Measurements from ENCODE around the gene SLC10A1. TPM values are rescaled to one million over a fixed set of nuclear protein-coding genes. Genes with fewer than 3 reads are reported as not detected.

Gene SLC10A1
- total and polyA plus RNA-seq, 3 donors from 2014 or later = 0.30 TPM; not detected in 2

- intact Hi-C loops (cut with DNase I; ENCODE audit: low total_unique reads) = no loop called here
- Histone ChIP-seq H3K9me3 (no peaks in the 10 kb centered on the region), H3K27ac (no peak overlapping the region), H3K4me3 (no peak overlapping the region), H3K27me3 (no peaks in the 10 kb centered on the region), H3K36me3 (ENCODE audit: low read depth, missing control alignments) (no peaks in the 10 kb centered on the region), H3K4me1 (no peaks in the 10 kb centered on the region)
- TF ChIP-seq CTCF (IDR thresholded peaks at IDR 0.05) = no peak
- no peak for TF ChIP-seq POLR2A (IDR thresholded peaks at IDR 0.05)
- 79 to 86% methylated on average over 1 of the region's 1 CpG for WGBS, 2 donors
- DNase-seq = no peak
Measured at GRCh38 chr14:69807192-69807591, 10.2 kb upstream of the SLC10A1 start.

- Histone ChIP-seq H3K4me3 (no peak overlapping the region), H3K36me3 (ENCODE audit: low read depth, missing control alignments) (no peaks in the 10 kb centered on the region), H3K27ac (no peak overlapping the region), H3K4me1 (no peaks in the 10 kb centered on the region), H3K9me3 (no peaks in the 10 kb centered on the region), H3K27me3 (no peaks in the 10 kb centered on the region)
- 94 to 98% methylated on average over 2 of the region's 2 CpGs for WGBS, 2 donors
- DNase-seq = no peak
- intact Hi-C loops (cut with DNase I; ENCODE audit: low total_unique reads) = no loop called here
- TF ChIP-seq CTCF (IDR thresholded peaks at IDR 0.05) (no peak), POLR2A (IDR thresholded peaks at IDR 0.05) (no peak)
Measured at GRCh38 chr14:69804902-69805301, 7.9 kb upstream of the SLC10A1 start.

GRCh38 chr14:69803753-69804152, 6.7 kb upstream of the SLC10A1 start:
- Histone ChIP-seq H3K36me3 (ENCODE audit: low read depth, missing control alignments) (no peaks in the 10 kb centered on the region), H3K4me3 (no peak overlapping the region), H3K27me3 (no peaks in the 10 kb centered on the region), H3K4me1 (no peaks in the 10 kb centered on the region), H3K9me3 (no peaks in the 10 kb centered on the region), H3K27ac (no peak overlapping the region)
- TF ChIP-seq POLR2A (IDR thresholded peaks at IDR 0.05) (no peak), CTCF (IDR thresholded peaks at IDR 0.05) (peak in 1 of 3 experiments; percentile 20)
- intact Hi-C loops (cut with DNase I; ENCODE audit: low total_unique reads) = no loop called here
- no peak for DNase-seq

DNA sequence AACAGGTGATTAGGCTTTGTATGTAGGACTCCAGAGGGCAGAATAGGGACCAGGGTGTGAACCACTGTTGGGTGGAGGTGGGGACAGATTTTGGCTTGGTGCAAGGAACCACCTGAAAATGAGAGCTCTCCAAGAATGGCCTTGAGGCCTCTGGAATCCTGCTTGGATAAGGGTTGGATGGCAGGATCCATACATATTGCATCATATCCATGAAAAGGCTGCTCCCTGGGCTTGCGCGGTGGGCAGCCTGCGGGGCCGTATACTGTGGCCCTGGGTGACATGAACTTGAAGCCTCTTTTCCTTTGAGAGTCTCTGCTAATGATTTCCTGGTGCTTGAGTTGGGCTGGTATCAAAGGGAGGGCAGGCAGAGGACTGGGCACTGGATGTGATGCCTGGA, 1.3 kb upstream of the SLC10A1 start:
- no peak overlapping the region for H3K4me3 ChIP-seq
- H3K9me3 ChIP-seq = no peaks in the 10 kb centered on the region
- H3K36me3 ChIP-seq (ENCODE audit: low read depth, missing control alignments) = no peaks in the 10 kb centered on the region
- intact Hi-C loops (cut with DNase I; ENCODE audit: low total_unique reads) = no loop called here
- H3K27me3 ChIP-seq = no peaks in the 10 kb centered on the region
- H3K4me1 ChIP-seq = peaks cover 6% of the 10 kb centered on the region
- WGBS, 2 donors = 97 to 100% methylated on average over 2 to 4 of the region's 4 CpGs
- TF ChIP-seq CTCF (IDR thresholded peaks at IDR 0.05) (no peak), POLR2A (IDR thresholded peaks at IDR 0.05) (no peak)
- no peak for DNase-seq
- H3K27ac ChIP-seq = no peak overlapping the region

DNA sequence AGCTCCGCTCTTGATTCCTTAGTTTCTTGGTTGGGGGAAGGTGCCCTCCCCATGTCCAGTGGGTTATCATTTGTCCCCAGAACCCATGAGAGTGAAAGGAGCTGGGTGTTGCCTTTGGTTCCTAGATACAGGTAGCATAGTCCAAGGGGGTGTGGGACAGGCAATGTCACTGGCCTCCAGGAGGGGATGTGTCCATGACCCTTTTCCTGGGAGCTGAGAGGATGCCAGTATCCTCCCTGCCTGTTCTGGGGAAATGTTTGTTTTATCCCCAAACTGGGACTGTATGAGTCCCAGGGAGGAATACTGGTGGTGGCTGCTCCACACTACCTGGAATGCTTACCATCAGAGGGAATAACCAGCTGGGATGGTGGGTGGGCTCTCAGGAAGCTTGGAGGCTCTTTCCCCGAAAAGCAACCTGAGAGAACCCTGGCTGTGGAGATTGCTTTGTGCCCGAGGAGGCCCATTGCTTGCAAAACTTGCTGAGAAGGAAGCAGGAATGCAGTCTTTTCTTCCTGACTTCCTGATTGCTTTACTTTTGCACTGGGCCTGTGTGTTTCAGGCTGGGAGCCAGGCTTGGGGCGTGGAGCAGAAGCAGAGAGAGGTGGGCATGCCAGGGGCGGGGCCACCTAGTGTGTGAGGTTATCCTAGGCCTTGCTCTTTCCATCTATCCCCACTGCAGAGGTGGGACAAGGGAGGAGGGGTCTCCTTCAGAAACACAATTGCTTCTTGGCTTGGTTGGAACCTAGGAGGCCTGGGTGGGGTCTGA, 715 bp upstream of the SLC10A1 start:
- Histone ChIP-seq H3K27me3 (no peaks in the 10 kb centered on the region), H3K4me3 (no peak overlapping the region), H3K9me3 (no peaks in the 10 kb centered on the region), H3K27ac (no peak overlapping the region), H3K4me1 (peaks cover 6% of the 10 kb centered on the region), H3K36me3 (ENCODE audit: low read depth, missing control alignments) (no peaks in the 10 kb centered on the region)
- TF ChIP-seq POLR2A (IDR thresholded peaks at IDR 0.05) (no peak), CTCF (IDR thresholded peaks at IDR 0.05) (no peak)
- intact Hi-C loops (cut with DNase I; ENCODE audit: low total_unique reads) = no loop called here
- WGBS, 2 donors = 85 to 89% methylated on average over 5 of the region's 5 CpGs
- DNase-seq = no peak
